Measurements from ENCODE around the gene MIA2.
"Not testable (repeated sequence)": the region's sequence is repeated elsewhere in the genome, so short reads cannot be mapped to it uniquely, and the experiment has no call there.

Gene MIA2

GRCh38 chr14:39342768-39343167 is 109.1 kb downstream of the MIA2 start:
- no peak for DNase-seq

- no peak for DNase-seq
Observed at GRCh38 chr14:39343614-39344013, 109.9 kb downstream of the MIA2 start.

GRCh38 chr14:39350866-39351265 is 117.2 kb downstream of the MIA2 start:
- no peak for DNase-seq

GRCh38 chr14:39351708-39352107 is 118.0 kb downstream of the MIA2 start:
- no peak for DNase-seq

- DNase-seq, result not testable (repeated sequence)
Observed at GRCh38 chr14:39359069-39359468, 125.4 kb downstream of the MIA2 start.

GRCh38 chr14:39360316-39360715 is 126.6 kb downstream of the MIA2 start:
- no peak for DNase-seq

GRCh38 chr14:39361556-39361955 is 127.8 kb downstream of the MIA2 start:
- not testable (repeated sequence) for DNase-seq

- no peak for DNase-seq
Observed at GRCh38 chr14:39364509-39364908, 130.8 kb downstream of the MIA2 start.

GRCh38 chr14:39365354-39365753 is 131.6 kb downstream of the MIA2 start:
- no peak for DNase-seq

GRCh38 chr14:39366460-39367386 is 133.0 kb downstream of the MIA2 start:
- no peak for DNase-seq

- no peak for DNase-seq
Observed at GRCh38 chr14:39367387-39367751, 133.7 kb downstream of the MIA2 start.

- no peak for DNase-seq
Observed at GRCh38 chr14:39368261-39368959, 134.7 kb downstream of the MIA2 start.

GRCh38 chr14:39369029-39369428 is 135.3 kb downstream of the MIA2 start:
- DNase-seq, result no peak

- DNase-seq, result no peak
Observed at GRCh38 chr14:39370415-39370814, 136.7 kb downstream of the MIA2 start.

- DNase-seq, result no peak
Observed at GRCh38 chr14:39372656-39373055, 138.9 kb downstream of the MIA2 start.

- DNase-seq, result no peak
Observed at GRCh38 chr14:39374851-39375250, 141.1 kb downstream of the MIA2 start.

- no peak for DNase-seq
Observed at GRCh38 chr14:39376667-39377403, 143.1 kb downstream of the MIA2 start.

GRCh38 chr14:39381366-39381765 is 147.7 kb downstream of the MIA2 start:
- DNase-seq, result no peak

GRCh38 chr14:39382463-39382862 is 148.7 kb downstream of the MIA2 start:
- DNase-seq, result no peak

GRCh38 chr14:39383026-39383660 is 149.4 kb downstream of the MIA2 start:
- no peak for DNase-seq

GRCh38 chr14:39383741-39384140 is 150.0 kb downstream of the MIA2 start:
- no peak for DNase-seq

- no peak for DNase-seq
Observed at GRCh38 chr14:39384177-39384576, 150.5 kb downstream of the MIA2 start.

- DNase-seq, result no peak
Observed at GRCh38 chr14:39393289-39393688, 159.6 kb downstream of the MIA2 start.
